PC-9 (cell line): ENCODE measurements around the gene STK39. TPM values are rescaled to one million over a fixed set of nuclear protein-coding genes. Genes with fewer than 3 reads are reported as not detected.

Experiments used
- BruUV-seq: library from RNA; stranded (reverse); fragments of 400-500 nt; replicated peaks from 2 replicates; lab custom pipeline; 2021; lab: Mats Ljungman, UMichigan
- CTCF ChIA-PET: fragments of 300-600 bp; sonication (Branson Sonifier 250); formaldehyde crosslinking; loops from one replicate; lab custom pipeline; 2022; ENCODE audit warnings: antibody characterized with exemption; lab: Charles Lee
- POLR2A ChIA-PET: fragments of 300-600 bp; sonication (Branson Sonifier 250); formaldehyde crosslinking; loops from one replicate; lab custom pipeline; 2022; ENCODE audit warnings: antibody characterized with exemption; ENCODE audit not compliant: unreplicated experiment; lab: Charles Lee
- DNase-seq, 2 experiments: peaks; one replicate each; pipeline versions ENCODE4 v3.0.0 to v3.0.0-alpha.2; 2015 to 2022; ENCODE audit warnings: mixed read lengths in 1 of 2
- H2AFZ ChIP-seq: fragments of 200-600 bp; sonication (generic); 2 replicates; pipeline ENCODE4 v1.8.1; 2017; ENCODE audit warnings: antibody characterized with exemption
- H3F3A ChIP-seq: fragments of 200-600 bp; sonication (generic); 2 replicates; pipeline ENCODE4 v1.8.1; 2017; ENCODE audit warnings: antibody characterized with exemption, mild to moderate bottlenecking, low read depth; ENCODE audit not compliant: insufficient read depth
- H3K27ac ChIP-seq: fragments of 200-600 bp; sonication (generic); 2 replicates; pipeline ENCODE4 v1.6.1; 2016; ENCODE audit warnings: mixed run types
- H3K27me3 ChIP-seq: fragments of 200-600 bp; sonication (generic); 2 replicates; pipeline ENCODE4 v1.6.1; 2016; ENCODE audit warnings: low read depth, mixed run types; ENCODE audit not compliant: insufficient read depth
- H3K36me3 ChIP-seq: fragments of 200-600 bp; sonication (generic); 2 replicates; pipeline ENCODE4 v1.6.1; 2016; ENCODE audit warnings: low read depth, mixed run types
- H3K4me1 ChIP-seq: fragments of 200-600 bp; sonication (generic); replicated peaks from 2 replicates; pipeline ENCODE4 v1.6.1; 2016; ENCODE audit warnings: mixed run types; ENCODE audit not compliant: insufficient read depth
- H3K4me2 ChIP-seq: fragments of 200-600 bp; sonication (generic); 2 replicates; pipeline ENCODE4 v1.6.1; 2017; ENCODE audit warnings: mixed run types
- H3K4me3 ChIP-seq: fragments of 200-600 bp; sonication (generic); 2 replicates; pipeline ENCODE4 v1.6.1; 2016; ENCODE audit warnings: mixed run types
- H3K79me2 ChIP-seq: fragments of 200-600 bp; sonication (generic); 2 replicates; pipeline ENCODE4 v1.6.1; 2017; ENCODE audit warnings: low read depth, mixed run types
- H3K9me2 ChIP-seq: fragments of 200-600 bp; sonication (generic); 2 replicates; pipeline ENCODE4 v1.8.1; 2017; ENCODE audit warnings: mild to moderate bottlenecking; ENCODE audit not compliant: insufficient read depth
- H3K9me3 ChIP-seq: fragments of 200-600 bp; sonication (generic); 2 replicates; pipeline ENCODE4 v1.8.1; 2016; ENCODE audit warnings: low read depth; ENCODE audit not compliant: insufficient read depth
- H4K20me1 ChIP-seq: fragments of 200-600 bp; sonication (generic); 2 replicates; pipeline ENCODE4 v1.8.1; 2017; ENCODE audit not compliant: insufficient read depth
- EZH2 ChIP-seq: fragments of 200-600 bp; sonication (generic); IDR thresholded peaks from 2 replicates; pipeline ENCODE4 v1.8.0; 2017; ENCODE audit warnings: antibody characterized with exemption, low read depth
- intact Hi-C: fragments of 100-400 bp; cut with micrococcal nuclease; formaldehyde crosslinking; loops from one replicate; pipeline ENCODE4 v1.10.0; 2022; ENCODE audit not compliant: unreplicated experiment
- total RNA-seq: library from RNA; stranded (reverse); gene quantifications from 2 replicates; pipeline ENCODE4 v1.2.3, GENCODE V29; 2021
- TF ChIP-seq, protein P1 (sequence below): fragments of 200-600 bp; sonication (generic); conservative IDR thresholded peaks from 2 replicates; pipeline ENCODE4 v1.6.1; 2017; ENCODE audit warnings: mixed run types, antibody characterized with exemption, mild to moderate bottlenecking, moderate library complexity

STK39 gene
- total RNA-seq, 1 experiment from 2014 or later: 14.5 TPM

DNA sequence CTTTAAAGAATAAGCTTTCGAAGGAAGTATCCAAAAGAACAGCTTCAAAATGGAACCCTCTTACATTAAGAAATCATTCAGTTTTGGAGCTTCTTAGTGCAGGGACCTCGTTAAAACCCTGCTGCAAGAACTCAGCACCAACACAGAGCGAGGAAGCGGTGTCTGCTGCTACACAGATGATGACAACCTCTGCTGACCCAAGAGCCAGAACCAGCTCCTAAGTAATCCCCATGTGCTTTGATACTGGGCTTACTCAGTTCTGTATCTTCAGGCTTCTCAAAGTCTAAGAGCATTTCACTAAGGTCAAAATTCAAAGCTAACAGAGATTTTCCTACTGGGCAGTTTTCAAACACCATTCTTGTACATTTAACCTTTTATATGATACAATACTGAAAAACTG lies 194.6 kb downstream of the STK39 start:
- Histone ChIP-seq H3K27ac (no peak overlapping the region), H2AFZ (no peak overlapping the region), H3K4me1 (no peaks in the 10 kb centered on the region), H3K36me3 (no peaks in the 10 kb centered on the region), H3K9me2 (no peaks in the 10 kb centered on the region), H3K27me3 (no peaks in the 10 kb centered on the region), H3K9me3 (no peaks in the 10 kb centered on the region), H4K20me1 (no peaks in the 10 kb centered on the region), H3F3A (no peaks in the 10 kb centered on the region), H3K79me2 (no peaks in the 10 kb centered on the region), H3K4me3 (no peak overlapping the region), H3K4me2 (no peak overlapping the region)
- CTCF ChIA-PET: no interaction called here
- TF ChIP-seq, protein P1, sequence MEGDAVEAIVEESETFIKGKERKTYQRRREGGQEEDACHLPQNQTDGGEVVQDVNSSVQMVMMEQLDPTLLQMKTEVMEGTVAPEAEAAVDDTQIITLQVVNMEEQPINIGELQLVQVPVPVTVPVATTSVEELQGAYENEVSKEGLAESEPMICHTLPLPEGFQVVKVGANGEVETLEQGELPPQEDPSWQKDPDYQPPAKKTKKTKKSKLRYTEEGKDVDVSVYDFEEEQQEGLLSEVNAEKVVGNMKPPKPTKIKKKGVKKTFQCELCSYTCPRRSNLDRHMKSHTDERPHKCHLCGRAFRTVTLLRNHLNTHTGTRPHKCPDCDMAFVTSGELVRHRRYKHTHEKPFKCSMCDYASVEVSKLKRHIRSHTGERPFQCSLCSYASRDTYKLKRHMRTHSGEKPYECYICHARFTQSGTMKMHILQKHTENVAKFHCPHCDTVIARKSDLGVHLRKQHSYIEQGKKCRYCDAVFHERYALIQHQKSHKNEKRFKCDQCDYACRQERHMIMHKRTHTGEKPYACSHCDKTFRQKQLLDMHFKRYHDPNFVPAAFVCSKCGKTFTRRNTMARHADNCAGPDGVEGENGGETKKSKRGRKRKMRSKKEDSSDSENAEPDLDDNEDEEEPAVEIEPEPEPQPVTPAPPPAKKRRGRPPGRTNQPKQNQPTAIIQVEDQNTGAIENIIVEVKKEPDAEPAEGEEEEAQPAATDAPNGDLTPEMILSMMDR: no peak
- TF ChIP-seq EZH2: no peak
- intact Hi-C loops: no loop called here
- no TSS peak for BruUV-seq
- POLR2A ChIA-PET: interaction anchor here (0.7 kb wide), 1 partner anchor 313 kb away, joined by 3 read pairs; no protein-coding TSS in a partner anchor
- no peak for DNase-seq

DNA sequence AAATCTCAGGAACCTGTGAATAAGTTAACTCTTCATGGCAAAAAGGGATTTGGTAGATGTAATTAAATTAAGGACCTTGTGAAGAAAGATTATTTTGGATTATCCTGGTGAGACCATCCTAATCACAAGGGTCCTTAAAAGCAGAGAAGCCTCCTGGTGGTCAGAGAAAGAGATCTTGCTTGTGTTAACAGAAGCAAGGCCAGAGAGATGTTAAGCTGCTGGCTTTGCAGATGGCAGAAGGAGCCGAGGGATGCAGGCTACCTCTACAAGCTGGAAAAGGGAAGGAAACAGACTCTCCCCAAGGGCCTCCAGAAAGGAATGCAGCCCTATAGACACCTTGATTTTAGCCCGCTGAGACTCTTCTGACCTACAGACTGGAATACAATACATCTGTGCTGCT lies 197.0 kb downstream of the STK39 start:
- no peaks in the 10 kb centered on the region for H3K79me2 ChIP-seq
- H3K4me2 ChIP-seq: no peak overlapping the region
- no peak overlapping the region for H3K27ac ChIP-seq
- H3K9me2 ChIP-seq: no peaks in the 10 kb centered on the region
- TF ChIP-seq, protein P1: no peak
- TF ChIP-seq EZH2: no peak
- no peak for DNase-seq
- no peaks in the 10 kb centered on the region for H3K9me3 ChIP-seq
- no TSS peak for BruUV-seq
- no peak overlapping the region for H3K4me3 ChIP-seq
- no peaks in the 10 kb centered on the region for H3K36me3 ChIP-seq
- H4K20me1 ChIP-seq: no peaks in the 10 kb centered on the region
- no peak overlapping the region for H2AFZ ChIP-seq
- peaks cover 3% of the 10 kb centered on the region; the same call in 1 of the 2 replicates for H3K4me1 ChIP-seq
- H3K27me3 ChIP-seq: no peaks in the 10 kb centered on the region
- CTCF ChIA-PET: no interaction called here
- POLR2A ChIA-PET: no interaction called here
- no peaks in the 10 kb centered on the region for H3F3A ChIP-seq
- intact Hi-C loops: no loop called here

DNA sequence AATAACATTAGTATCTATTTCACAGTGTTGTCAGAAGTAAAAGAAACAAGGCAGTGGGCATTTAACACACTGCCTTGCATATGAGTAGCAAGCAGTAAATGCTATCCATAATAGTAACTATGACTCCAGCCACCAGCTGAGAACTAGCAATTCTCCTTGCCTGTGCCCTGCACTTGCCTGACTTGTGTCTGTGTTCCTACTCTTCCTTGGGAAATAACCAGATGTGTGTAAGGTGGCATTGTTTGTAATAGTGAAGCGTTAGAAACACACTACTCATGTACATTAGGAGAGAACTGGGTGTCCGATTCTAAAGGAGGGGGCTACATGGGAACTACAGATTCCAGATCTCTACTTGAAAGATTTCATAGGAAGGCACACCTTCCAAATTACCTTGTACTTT lies 197.8 kb downstream of the STK39 start:
- H3K79me2 ChIP-seq: no peaks in the 10 kb centered on the region
- BruUV-seq: no TSS peak
- H3K9me2 ChIP-seq: no peaks in the 10 kb centered on the region
- POLR2A ChIA-PET: interaction anchor here (0.6 kb wide), 1 partner anchor 18 kb away, joined by 3 read pairs; no protein-coding TSS in a partner anchor
- peaks cover 11% of the 10 kb centered on the region for H3K4me1 ChIP-seq
- intact Hi-C loops: no loop called here
- DNase-seq: no peak
- CTCF ChIA-PET: no interaction called here
- TF ChIP-seq EZH2: no peak
- TF ChIP-seq, protein P1: no peak
- no peak overlapping the region for H3K27ac ChIP-seq
- H4K20me1 ChIP-seq: no peaks in the 10 kb centered on the region
- H2AFZ ChIP-seq: no peak overlapping the region
- H3K9me3 ChIP-seq: no peaks in the 10 kb centered on the region
- H3K36me3 ChIP-seq: no peaks in the 10 kb centered on the region
- H3K4me2 ChIP-seq: no peak overlapping the region
- no peak overlapping the region for H3K4me3 ChIP-seq
- no peaks in the 10 kb centered on the region for H3F3A ChIP-seq
- no peaks in the 10 kb centered on the region for H3K27me3 ChIP-seq
